Erythroblast (primary cell): ENCODE data around the gene IQSEC1.

Experiments used
- GATA1 ChIP-seq: IDR thresholded peaks from 2 replicates; pipeline ENCODE4 v1.6.1; 2011; ENCODE audit warnings: low read depth, mild to moderate bottlenecking, control low read depth, low read length, moderate library complexity
- POLR2A ChIP-seq: IDR thresholded peaks from 2 replicates; pipeline ENCODE4 v1.6.1; 2011; ENCODE audit warnings: mild to moderate bottlenecking, low read length

DNA sequence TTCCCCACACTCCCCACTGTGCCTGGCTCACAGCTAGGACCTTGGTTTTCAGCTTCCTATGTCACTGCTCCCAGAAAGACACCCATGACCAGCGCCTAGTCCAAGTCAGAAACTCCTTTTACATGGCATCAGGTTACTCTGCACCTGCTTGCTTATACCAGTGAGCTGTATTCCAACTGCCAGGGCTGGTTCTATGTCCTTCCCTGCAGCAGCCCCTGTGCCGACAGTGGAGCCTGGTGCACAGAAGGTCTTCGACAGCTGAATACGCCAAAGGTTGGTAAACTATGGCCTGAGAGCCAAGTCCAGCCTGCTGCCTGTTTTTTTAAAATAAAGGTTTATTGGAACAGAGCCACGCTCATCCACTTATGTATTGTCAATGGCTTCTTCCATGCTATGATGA, 102.5 kb downstream of the IQSEC1 start:
- TF ChIP-seq POLR2A (no peak), GATA1 (no peak)
